Activated CD4-positive, alpha-beta T cell treated with anti-CD3 and anti-CD28 coated beads, Interleukin-2, amount 50 U/mL, for 24 hours (primary cell): Measurements from ENCODE around the gene SERPINB13.
"Not testable (repeated sequence)": the region's sequence is repeated elsewhere in the genome, so short reads cannot be mapped to it uniquely, and the experiment has no call there.

Source experiments
- DNase-seq, 2 donors: peaks; one replicate each; pipeline ENCODE4 v3.0.0-alpha.2; 2020; ENCODE audit warnings: low read depth in 1 of 2, low spot score in 1 of 2

The SERPINB13 gene

GRCh38 chr18:63590373-63590772, 3.2 kb downstream of the SERPINB13 start:
- no peak for DNase-seq

- DNase-seq: no peak
These were observed 4.0 kb downstream of the SERPINB13 start for GRCh38 chr18:63590966-63591695.

- no peak for DNase-seq
These were observed 4.6 kb downstream of the SERPINB13 start for GRCh38 chr18:63591725-63592124.

- DNase-seq: no peak
These were observed 5.3 kb downstream of the SERPINB13 start for GRCh38 chr18:63592471-63592870.

GRCh38 chr18:63596964-63597363, 9.8 kb downstream of the SERPINB13 start:
- no peak for DNase-seq

- no peak for DNase-seq
These were observed 16.2 kb downstream of the SERPINB13 start for GRCh38 chr18:63603355-63603754.

- DNase-seq: no peak
These were observed 16.6 kb downstream of the SERPINB13 start for GRCh38 chr18:63603772-63604171.

GRCh38 chr18:63604791-63605567, 17.8 kb downstream of the SERPINB13 start:
- DNase-seq: no peak

GRCh38 chr18:63606526-63606925, 19.4 kb downstream of the SERPINB13 start:
- DNase-seq: no peak

- no peak for DNase-seq
These were observed 26.3 kb downstream of the SERPINB13 start for GRCh38 chr18:63613420-63613819.

- no peak for DNase-seq
These were observed 30.1 kb downstream of the SERPINB13 start for GRCh38 chr18:63617049-63617914.

GRCh38 chr18:63617915-63618234, 30.7 kb downstream of the SERPINB13 start:
- no peak for DNase-seq

GRCh38 chr18:63619661-63620060, 32.5 kb downstream of the SERPINB13 start:
- no peak for DNase-seq

- DNase-seq: no peak
These were observed 37.7 kb downstream of the SERPINB13 start for GRCh38 chr18:63624863-63625262.

- no peak for DNase-seq
These were observed 39.3 kb downstream of the SERPINB13 start for GRCh38 chr18:63626431-63626830.

GRCh38 chr18:63627819-63628218, 40.7 kb downstream of the SERPINB13 start:
- DNase-seq: no peak

GRCh38 chr18:63637703-63638102, 50.6 kb downstream of the SERPINB13 start:
- DNase-seq: no peak

- not testable (repeated sequence) for DNase-seq
These were observed 54.1 kb downstream of the SERPINB13 start for GRCh38 chr18:63641157-63641680.

GRCh38 chr18:63642668-63643356, 55.7 kb downstream of the SERPINB13 start:
- not testable (repeated sequence) for DNase-seq

- not testable (repeated sequence) for DNase-seq
These were observed 57.0 kb downstream of the SERPINB13 start, which contains the start of gene SERPINB4 for GRCh38 chr18:63644142-63644541. TSS of gene SERPINB4 (minus strand) at chr18:63644256. CDS start at chr18:63643577, 679 bp downstream.

- not testable (repeated sequence) for DNase-seq
These were observed 57.6 kb downstream of the SERPINB13 start for GRCh38 chr18:63644694-63645093.
